Neuronal stem cell (in vitro differentiated cells): Measurements from ENCODE around the gene TNNI3.
A peak's percentile ranks its signal among the peaks of the same experiment; 100 is the strongest.

Experiments
- DNase-seq: peaks from one replicate; pipeline ENCODE4 v3.0.0-alpha.2; 2013; ENCODE audit warnings: low spot score
- H2AFZ ChIP-seq: one replicate; pipeline ENCODE4 v1.6.1; 2013; ENCODE audit warnings: mild to moderate bottlenecking, low read length, inconsistent platforms
- H2AK5ac ChIP-seq: 2 replicates; pipeline ENCODE4 v1.6.1; 2013; ENCODE audit warnings: low read depth, mild to moderate bottlenecking, inconsistent platforms, low read length, moderate library complexity, mixed read lengths
- H2BK120ac ChIP-seq: 2 replicates; pipeline ENCODE4 v1.6.1; 2013; ENCODE audit warnings: low read depth, mild to moderate bottlenecking, inconsistent platforms, low read length, moderate library complexity, mixed read lengths
- H2BK12ac ChIP-seq: one replicate; pipeline ENCODE4 v1.6.1; 2013; ENCODE audit warnings: low read length, inconsistent platforms
- H2BK15ac ChIP-seq: 2 replicates; pipeline ENCODE4 v1.6.1; 2013; ENCODE audit warnings: mild to moderate bottlenecking, low read length, inconsistent platforms, mixed read lengths
- H2BK5ac ChIP-seq: one replicate; pipeline ENCODE4 v1.6.1; 2013; ENCODE audit warnings: inconsistent platforms, mild to moderate bottlenecking, low read length, moderate library complexity
- H3K14ac ChIP-seq: one replicate; pipeline ENCODE4 v1.6.1; 2013; ENCODE audit warnings: low read length, inconsistent platforms
- H3K18ac ChIP-seq: 2 replicates; pipeline ENCODE4 v1.6.1; 2013; ENCODE audit warnings: low read length, inconsistent platforms
- H3K23ac ChIP-seq: 2 replicates; pipeline ENCODE4 v1.6.1; 2013; ENCODE audit warnings: low read depth, mild to moderate bottlenecking, mixed read lengths, low read length, inconsistent platforms; ENCODE audit not compliant: poor library complexity
- H3K27ac ChIP-seq: replicated peaks from 3 replicates; pipeline ENCODE4 v1.5.1; 2013; ENCODE audit warnings: low read length, inconsistent platforms
- H3K27me3 ChIP-seq, 3 experiments: 2 replicates each; pipeline ENCODE4 v1.6.1; 2013; ENCODE audit warnings: low read length in 3 of 3, mild to moderate bottlenecking in 2 of 3, inconsistent platforms in 1 of 3, low read depth in 1 of 3, mixed read lengths in 1 of 3, moderate library complexity in 1 of 3; ENCODE audit not compliant: control insufficient read depth in 3 of 3, insufficient read depth in 3 of 3
- H3K36me3 ChIP-seq, 2 donors: replicated peaks in 1 of 2; 2 replicates each; pipeline ENCODE4 v1.6.1; 2013; ENCODE audit warnings: low read length in 2 of 2; ENCODE audit not compliant: control insufficient read depth in 2 of 2, insufficient read depth in 2 of 2
- H3K4ac ChIP-seq: 2 replicates; pipeline ENCODE4 v1.6.1; 2013; ENCODE audit warnings: inconsistent platforms, mild to moderate bottlenecking, low read length, moderate library complexity
- H3K4me1 ChIP-seq, 2 donors: 1 replicate in 1 of 2; 2 replicates in 1 of 2; pipeline ENCODE4 v1.6.1; 2013; ENCODE audit warnings: low read length in 2 of 2, low read depth in 1 of 2; ENCODE audit not compliant: control insufficient read depth in 2 of 2, insufficient read depth in 1 of 2
- H3K4me2 ChIP-seq: one replicate; pipeline ENCODE4 v1.6.1; 2013; ENCODE audit warnings: mild to moderate bottlenecking, low read length, inconsistent platforms; ENCODE audit not compliant: insufficient read depth, poor library complexity, severe bottlenecking
- H3K4me3 ChIP-seq, 2 donors: 2 replicates each; pipeline ENCODE4 v1.5.1; 2013; ENCODE audit warnings: low read length in 2 of 2, mild to moderate bottlenecking in 2 of 2, inconsistent platforms in 1 of 2, moderate library complexity in 1 of 2
- H3K79me1 ChIP-seq: one replicate; pipeline ENCODE4 v1.6.1; 2013; ENCODE audit warnings: low read depth, mild to moderate bottlenecking, inconsistent platforms, low read length, moderate library complexity
- H3K9ac ChIP-seq: one replicate; pipeline ENCODE4 v1.6.1; 2013; ENCODE audit warnings: mild to moderate bottlenecking, low read depth, low read length, inconsistent platforms; ENCODE audit not compliant: poor library complexity
- H3K9me3 ChIP-seq, 2 donors: replicated peaks in 1 of 2; 2 replicates each; pipeline versions ENCODE3 to v1.6.1; 2013; ENCODE audit warnings: low read length in 2 of 2, mild to moderate bottlenecking in 2 of 2, inconsistent platforms in 1 of 2, low read depth in 1 of 2, mixed read lengths in 1 of 2, moderate library complexity in 1 of 2; ENCODE audit not compliant: control insufficient read depth in 2 of 2, insufficient read depth in 1 of 2
- H4K8ac ChIP-seq: one replicate; pipeline ENCODE4 v1.6.1; 2013; ENCODE audit warnings: low read depth, mild to moderate bottlenecking, inconsistent platforms, low read length, moderate library complexity
- H4K91ac ChIP-seq: one replicate; pipeline ENCODE4 v1.6.1; 2013; ENCODE audit warnings: low read length, low read depth, mild to moderate bottlenecking, inconsistent platforms; ENCODE audit not compliant: poor library complexity
- WGBS, 2 donors: extraction: QIAGEN DNeasy Blood & Tissue Kit; methylation state at CpG; one replicate each; pipeline ENCODE4 v1.1.7; 2013; ENCODE audit warnings: missing lambda C conversion rate in 2 of 2, mixed read lengths in 1 of 2; ENCODE audit not compliant: insufficient read length in 2 of 2, insufficient replicate concordance in 1 of 2; ENCODE audit errors: extremely low coverage in 2 of 2; 5-methylcytosine and 5-hydroxymethylcytosine counted together

The TNNI3 gene

DNA sequence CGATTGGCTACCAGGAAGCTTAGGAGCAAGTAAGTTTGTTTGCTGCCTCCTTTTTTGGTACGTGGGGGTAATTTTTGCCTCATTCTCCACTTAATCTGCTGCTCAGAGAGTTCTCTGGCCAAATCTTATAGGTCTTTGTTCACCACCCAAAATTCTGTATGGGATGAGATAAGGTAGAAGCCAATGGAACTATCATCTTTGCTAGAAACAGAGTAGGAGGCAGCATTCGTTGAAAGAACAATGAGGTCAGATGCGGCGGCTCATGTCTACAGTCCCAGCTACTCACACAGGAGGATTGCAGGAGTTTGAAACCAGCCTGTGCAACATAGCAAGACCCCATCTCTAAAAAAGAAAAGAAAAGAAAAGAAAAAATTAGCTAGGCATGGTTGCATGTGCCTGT is 13.9 kb upstream of the TNNI3 start:
- Histone ChIP-seq H3K9ac (no peak overlapping the region), H4K91ac (no peak overlapping the region), H3K79me1 (no peaks in the 10 kb centered on the region)

DNA sequence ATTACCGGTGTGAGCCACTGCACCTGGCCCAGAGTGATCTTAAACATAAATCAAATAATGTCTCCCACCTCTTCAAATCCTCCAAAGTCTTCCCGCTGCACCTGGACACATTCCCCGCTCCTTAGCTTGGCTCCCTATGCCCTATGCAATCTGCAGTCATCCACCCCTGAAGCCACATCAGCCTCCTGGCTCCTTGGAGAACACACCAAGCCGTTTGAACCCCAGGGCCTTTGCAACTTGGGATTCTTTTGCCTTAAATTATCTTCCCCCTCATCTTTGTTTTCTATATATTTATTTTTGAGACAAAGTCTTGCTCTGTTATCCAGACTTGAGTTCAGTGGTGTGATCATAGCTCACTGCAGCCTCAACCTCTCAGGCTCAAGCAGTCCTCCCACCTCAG is 11.6 kb upstream of the TNNI3 start:
- H3K36me3 ChIP-seq, result no peaks in the 10 kb centered on the region
- no peak overlapping the region for H3K4me3 ChIP-seq
- peaks cover 4 to 34% (median 8%) of the 10 kb centered on the region in 3 experiments for H3K27me3 ChIP-seq
- H3K18ac ChIP-seq, result no peak overlapping the region
- no peak overlapping the region for H2BK15ac ChIP-seq
- H3K79me1 ChIP-seq, result no peaks in the 10 kb centered on the region
- WGBS, 2 donors, result no CpG with 5 or more reads among the region's 4 CpGs
- H2AK5ac ChIP-seq, result no peak overlapping the region
- H3K23ac ChIP-seq, result no peak overlapping the region
- H3K27ac ChIP-seq, result no peak overlapping the region
- no peaks in the 10 kb centered on the region for H3K9me3 ChIP-seq
- no peak overlapping the region for H4K91ac ChIP-seq
- H3K4me1 ChIP-seq, result peaks cover 6 to 7% of the 10 kb centered on the region in 2 donors
- H2BK120ac ChIP-seq, result no peak overlapping the region
- H3K4ac ChIP-seq, result no peak overlapping the region
- H3K9ac ChIP-seq, result no peak overlapping the region
- no peak overlapping the region for H2BK12ac ChIP-seq
- DNase-seq, result no peak
- H3K4me2 ChIP-seq, result no peak overlapping the region
- H2AFZ ChIP-seq, result no peak overlapping the region
- no peak overlapping the region for H4K8ac ChIP-seq
- no peak overlapping the region for H2BK5ac ChIP-seq
- no peak overlapping the region for H3K14ac ChIP-seq

More for the DNA sequence above, 13.9 kb upstream of the TNNI3 start:
- Histone ChIP-seq H4K8ac (no peak overlapping the region), H2BK15ac (no peak overlapping the region), H3K9me3 (peaks cover 3 to 5% of the 10 kb centered on the region in 2 donors), H3K4me1 (peaks cover 6 to 7% of the 10 kb centered on the region in 2 donors), H2BK120ac (no peak overlapping the region), H3K4me3 (no peak overlapping the region), H3K27ac (no peak overlapping the region), H3K4me2 (no peak overlapping the region), H2AK5ac (no peak overlapping the region), H3K4ac (no peak overlapping the region), H2AFZ (no peak overlapping the region), H3K23ac (no peak overlapping the region), H3K27me3 (peaks cover 4 to 53% (median 8%) of the 10 kb centered on the region in 3 experiments), H3K36me3 (no peaks in the 10 kb centered on the region), H2BK5ac (no peak overlapping the region), H3K18ac (no peak overlapping the region), H3K14ac (no peak overlapping the region), H2BK12ac (no peak overlapping the region)
- DNase-seq, result no peak
- no CpG with 5 or more reads among the region's 5 CpGs for WGBS, 2 donors

DNA sequence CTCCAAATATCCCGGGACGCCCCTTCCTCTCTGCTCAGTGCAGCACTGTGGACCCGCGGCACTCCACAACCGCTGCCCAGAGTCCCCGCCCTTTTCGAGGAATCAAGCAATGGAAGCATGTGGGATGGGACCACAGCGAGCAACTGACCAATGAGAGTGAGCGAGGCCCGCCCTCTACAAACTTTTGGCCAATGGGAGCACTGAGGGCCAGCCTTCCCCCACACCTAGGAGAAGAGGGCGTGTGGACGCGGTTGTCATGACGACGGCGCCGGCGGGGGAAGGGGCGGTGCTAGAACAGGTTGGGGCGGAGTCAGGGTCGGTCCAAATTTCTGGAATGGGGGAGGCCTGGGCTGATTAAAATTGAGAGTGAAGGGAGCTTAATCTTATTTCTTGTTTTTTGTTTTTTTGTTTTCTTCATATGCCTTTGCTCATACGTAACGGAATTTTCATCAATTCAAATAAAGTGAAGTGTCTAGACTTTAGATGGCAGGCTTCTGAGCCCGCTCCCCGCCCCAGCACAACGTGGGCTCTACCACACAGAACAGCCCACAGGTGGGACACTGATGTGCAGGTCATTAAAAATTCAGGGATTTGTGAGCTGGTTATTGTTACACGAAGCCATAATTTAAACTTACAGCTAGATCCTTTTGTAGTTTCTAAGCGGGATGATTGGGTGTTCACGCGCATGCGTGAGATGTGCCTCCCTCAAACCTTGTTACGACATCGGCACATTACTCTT is 9.2 kb upstream of the TNNI3 start, which contains the start of gene DNAAF3:
DNAAF3 (minus strand) TSS at position 84 of the 739 bp plus-strand sequence. CDS start 200 bp downstream, outside the sequence.
- Histone ChIP-seq H4K91ac (no peak within 1 kb of the TSS), H3K9me3 (no peaks in the 10 kb centered on the region), H3K4me2 (peak within 1 kb of the TSS; percentile 83), H2BK15ac (no peak within 1 kb of the TSS), H3K23ac (peak within 1 kb of the TSS; percentile 20), H3K9ac (peak within 1 kb of the TSS; percentile 45), H2BK5ac (no peak within 1 kb of the TSS), H3K27ac (no peak within 1 kb of the TSS), H2AFZ (peak within 1 kb of the TSS; percentile 93), H2AK5ac (no peak within 1 kb of the TSS), H2BK12ac (no peak within 1 kb of the TSS), H2BK120ac (no peak within 1 kb of the TSS), H3K27me3 (peaks cover 3 to 25% (median 11%) of the 10 kb centered on the region in 3 experiments), H3K4me3 (peak within 1 kb of the TSS; percentile 53 to 79), H3K79me1 (no peaks in the 10 kb centered on the region), H3K36me3 (no peaks in the 10 kb centered on the region), H3K18ac (no peak within 1 kb of the TSS), H3K14ac (no peak within 1 kb of the TSS), H3K4me1 (peaks cover 0 to 2% of the 10 kb centered on the region in 2 donors), H3K4ac (no peak within 1 kb of the TSS), H4K8ac (no peak within 1 kb of the TSS)
- WGBS, 2 donors, result no CpG with 5 or more reads among the region's 33 CpGs
- DNase-seq, result peak; percentile 98

DNA sequence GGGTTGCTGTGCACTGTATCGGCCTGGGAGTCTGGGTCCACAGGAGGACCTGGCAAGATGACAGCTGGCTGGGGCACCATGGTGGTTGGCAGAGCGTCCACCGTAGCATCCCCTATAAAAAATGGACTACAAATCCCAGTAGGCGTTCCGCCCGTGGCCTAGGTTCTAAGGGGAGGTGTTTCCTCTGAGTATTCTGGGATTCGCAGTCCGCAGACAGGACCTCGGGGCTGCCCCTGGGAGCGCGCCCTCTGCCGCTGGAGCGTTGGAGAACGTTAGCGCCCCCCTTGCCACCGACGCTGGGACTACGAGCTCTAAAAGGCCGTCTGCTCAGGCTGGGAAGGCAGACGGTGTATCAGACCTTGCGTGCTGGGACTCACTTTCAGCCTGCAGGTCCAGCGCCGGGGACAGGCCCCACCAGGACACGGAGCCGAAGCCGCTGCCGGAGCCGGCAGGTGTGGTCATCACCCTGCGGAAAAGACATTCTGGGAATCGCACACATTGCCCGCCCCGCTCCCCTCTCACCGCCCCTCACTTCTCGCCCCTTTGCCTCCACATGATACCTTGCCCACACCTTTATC is 8.5 kb upstream of the TNNI3 start:
- H2AFZ ChIP-seq, result peak overlapping the region; percentile 93
- peak overlapping the region; percentile 53 to 79 for H3K4me3 ChIP-seq
- H3K9ac ChIP-seq, result peak overlapping the region; percentile 45
- peaks cover 0 to 1% of the 10 kb centered on the region in 2 donors for H3K9me3 ChIP-seq
- H3K18ac ChIP-seq, result no peak overlapping the region
- H2AK5ac ChIP-seq, result no peak overlapping the region
- H3K4me2 ChIP-seq, result peak overlapping the region; percentile 83
- peaks cover 0 to 2% of the 10 kb centered on the region in 2 donors for H3K4me1 ChIP-seq
- no peak overlapping the region for H2BK120ac ChIP-seq
- H4K91ac ChIP-seq, result no peak overlapping the region
- peak; percentile 81 for DNase-seq
- H2BK15ac ChIP-seq, result no peak overlapping the region
- no peak overlapping the region for H3K4ac ChIP-seq
- H3K79me1 ChIP-seq, result no peaks in the 10 kb centered on the region
- H3K27me3 ChIP-seq, result peaks cover 6 to 25% (median 16%) of the 10 kb centered on the region in 3 experiments
- no peaks in the 10 kb centered on the region for H3K36me3 ChIP-seq
- H2BK5ac ChIP-seq, result no peak overlapping the region
- no peak overlapping the region for H4K8ac ChIP-seq
- peak overlapping the region; percentile 20 for H3K23ac ChIP-seq
- H3K14ac ChIP-seq, result no peak overlapping the region
- WGBS, 2 donors, result no CpG with 5 or more reads among the region's 34 CpGs
- H2BK12ac ChIP-seq, result no peak overlapping the region
- H3K27ac ChIP-seq, result no peak overlapping the region
